ENCODE data around the gene ZNF576. TPM values are rescaled to one million over a fixed set of nuclear protein-coding genes. Genes with fewer than 3 reads are reported as not detected.
"Not testable (repeated sequence)": the region's sequence is repeated elsewhere in the genome, so short reads cannot be mapped to it uniquely, and the experiment has no call there.

The ZNF576 gene
- total and polyA plus RNA-seq, 2 experiments from 2014 or later, result 12.5 to 14.6 TPM

- peaks cover 6% of the 10 kb centered on the region for H3K4me1 ChIP-seq (ENCODE audit: low read depth)
- H3K36me3 ChIP-seq, result no peaks in the 10 kb centered on the region
- H3K4me3 ChIP-seq, result peak overlapping the region; percentile 9
- no peak for TF ChIP-seq CTCF (IDR thresholded peaks at IDR 0.05; ENCODE audit: low read depth, low read length)
- H3K27ac ChIP-seq, result no peak overlapping the region
- no peaks in the 10 kb centered on the region for H3K9me3 ChIP-seq (ENCODE audit: low read depth)
- DNase-seq (ENCODE audit: low read depth in 1 of 2, low spot score in 1 of 2), result no peak
- H3K27me3 ChIP-seq, result peaks cover 19% of the 10 kb centered on the region
Measured at GRCh38 chr19:43634506-43634871, 38.1 kb downstream of the ZNF576 start.

DNA sequence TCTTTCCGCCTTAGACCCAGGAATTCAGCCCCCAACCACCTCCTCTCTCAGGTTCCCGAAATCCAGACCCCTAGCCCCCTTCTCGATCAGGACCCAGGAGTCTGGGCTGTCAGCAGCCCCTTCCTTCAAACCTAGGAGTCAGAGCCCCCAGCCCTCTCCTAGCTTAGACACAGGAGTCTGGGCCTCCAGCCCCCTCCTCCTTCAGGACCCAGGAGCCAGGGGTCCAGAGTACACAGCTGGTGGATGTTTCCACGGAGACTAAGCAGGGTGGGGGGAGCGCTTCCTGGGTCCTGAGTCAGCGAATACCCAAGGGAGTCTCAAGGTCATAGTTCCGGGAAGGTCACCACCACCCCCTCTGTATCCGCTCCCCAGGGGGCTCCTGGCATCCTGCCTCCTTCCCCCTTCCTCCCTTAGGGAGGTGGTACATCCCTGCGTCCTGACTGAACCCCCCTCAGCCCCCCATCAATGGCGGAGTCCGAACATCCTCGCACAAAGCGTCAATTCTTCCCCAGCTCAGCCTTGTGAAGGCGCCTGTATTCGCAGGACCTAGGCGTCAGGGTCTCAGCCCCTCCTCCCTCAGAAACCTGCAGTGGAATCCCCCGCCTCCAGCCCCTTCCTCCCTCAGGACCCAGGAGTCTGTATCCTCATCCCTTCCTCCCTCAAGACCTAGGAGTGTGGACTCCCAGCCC lies 38.6 kb downstream of the ZNF576 start:
- Histone ChIP-seq H3K4me3 (peak overlapping the region; percentile 9), H3K9me3 (ENCODE audit: low read depth) (no peaks in the 10 kb centered on the region), H3K4me1 (ENCODE audit: low read depth) (peaks cover 6% of the 10 kb centered on the region), H3K36me3 (no peaks in the 10 kb centered on the region), H3K27ac (no peak overlapping the region), H3K27me3 (peaks cover 19% of the 10 kb centered on the region)
- TF ChIP-seq CTCF (IDR thresholded peaks at IDR 0.05; ENCODE audit: low read depth, low read length), result no peak
- peak; percentile 36 to 45 for DNase-seq (ENCODE audit: low read depth in 1 of 2, low spot score in 1 of 2)

GRCh38 chr19:43635561-43635940 lies 39.2 kb downstream of the ZNF576 start:
- DNase-seq (ENCODE audit: low read depth in 1 of 2, low spot score in 1 of 2); H3K27ac ChIP-seq: not testable (repeated sequence)
- H3K4me3 ChIP-seq, result peak overlapping the region; percentile 9

GRCh38 chr19:43636121-43636683 lies 39.8 kb downstream of the ZNF576 start:
- no peak for DNase-seq (ENCODE audit: low read depth in 1 of 2, low spot score in 1 of 2)
- H3K36me3 ChIP-seq, result no peaks in the 10 kb centered on the region
- peaks cover 31% of the 10 kb centered on the region for H3K27me3 ChIP-seq
- H3K9me3 ChIP-seq (ENCODE audit: low read depth), result no peaks in the 10 kb centered on the region
- no peak overlapping the region for H3K4me3 ChIP-seq
- no peak overlapping the region for H3K27ac ChIP-seq
- H3K4me1 ChIP-seq (ENCODE audit: low read depth), result peaks cover 6% of the 10 kb centered on the region
- no peak for TF ChIP-seq CTCF (IDR thresholded peaks at IDR 0.05; ENCODE audit: low read depth, low read length)

More at GRCh38 chr19:43635561-43635940, 39.2 kb downstream of the ZNF576 start:
- H3K27me3 ChIP-seq, result peaks cover 24% of the 10 kb centered on the region
- H3K36me3 ChIP-seq; H3K9me3 ChIP-seq (ENCODE audit: low read depth); H3K4me1 ChIP-seq (ENCODE audit: low read depth): not testable (repeated sequence)

GRCh38 chr19:43638214-43638994 lies 42.0 kb downstream of the ZNF576 start:
- no peak overlapping the region for H3K27ac ChIP-seq
- H3K4me1 ChIP-seq (ENCODE audit: low read depth), result peaks cover 6% of the 10 kb centered on the region
- TF ChIP-seq CTCF (IDR thresholded peaks at IDR 0.05; ENCODE audit: low read depth, low read length), result no peak
- H3K27me3 ChIP-seq, result peaks cover 32% of the 10 kb centered on the region
- no peak for DNase-seq (ENCODE audit: low read depth in 1 of 2, low spot score in 1 of 2)
- peak overlapping the region; percentile 65 for H3K4me3 ChIP-seq
- H3K36me3 ChIP-seq, result no peaks in the 10 kb centered on the region
- no peaks in the 10 kb centered on the region for H3K9me3 ChIP-seq (ENCODE audit: low read depth)
